HG03520 (cell line): ENCODE results near the gene NRIP1.
A peak's percentile ranks its signal among the peaks of the same experiment; 100 is the strongest.

Experiments used
- ATAC-seq: cut with Tn5 transposase; IDR thresholded peaks from one replicate; pipeline ENCODE4 v1.9.1; 2021; ENCODE audit warnings: mild to moderate bottlenecking, moderate library complexity; ENCODE audit not compliant: unreplicated experiment

NRIP1 gene

DNA sequence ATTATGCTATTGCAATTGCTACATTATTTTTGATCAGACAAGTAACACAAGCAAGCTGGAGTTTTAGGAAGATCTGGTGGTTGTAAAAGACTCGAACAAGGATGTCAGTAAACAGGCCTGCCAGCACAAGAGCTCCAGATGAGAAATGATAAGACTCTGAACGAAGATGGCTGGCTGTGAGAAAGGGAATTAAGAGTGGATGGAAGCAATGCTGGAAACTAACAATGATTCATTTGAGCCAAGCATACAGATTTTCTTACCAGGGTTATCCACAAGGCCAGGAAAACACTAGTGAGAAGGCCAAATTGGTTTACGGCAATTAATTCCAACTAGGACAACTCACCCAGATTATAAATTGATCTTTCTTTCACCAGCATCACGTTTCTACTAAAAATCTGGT is 54.2 kb downstream of the NRIP1 start:
- ATAC-seq = no peak

DNA sequence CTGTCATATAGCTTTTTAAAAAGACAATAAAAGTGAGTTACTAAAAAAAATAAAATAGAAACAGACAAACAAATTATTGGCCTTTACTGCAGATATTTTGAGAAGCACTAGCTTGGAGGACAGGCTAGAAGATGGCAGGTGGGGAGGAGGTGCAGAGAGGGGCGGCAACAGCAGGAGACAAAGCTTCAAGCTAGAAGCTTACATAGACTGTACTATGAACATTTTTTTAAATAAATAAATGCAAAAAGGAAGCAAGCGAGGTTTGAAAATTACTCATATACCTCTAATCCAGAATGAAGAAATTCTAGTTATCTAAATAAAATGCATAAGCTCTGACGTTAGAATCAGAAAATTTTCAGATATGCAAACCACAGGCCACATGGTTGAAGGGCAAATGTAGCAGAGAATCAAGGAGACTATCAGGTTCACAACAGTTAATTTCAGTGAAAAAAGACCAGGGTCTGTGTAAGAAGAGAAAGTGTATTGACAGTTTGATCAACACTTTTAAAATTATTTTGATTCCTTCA is 54.9 kb downstream of the NRIP1 start:
- ATAC-seq = no peak

- ATAC-seq = no peak
Observed at GRCh38 chr21:15007716-15008296, 57.0 kb downstream of the NRIP1 start.

GRCh38 chr21:15006594-15007230 is 58.1 kb downstream of the NRIP1 start:
- no peak for ATAC-seq

DNA sequence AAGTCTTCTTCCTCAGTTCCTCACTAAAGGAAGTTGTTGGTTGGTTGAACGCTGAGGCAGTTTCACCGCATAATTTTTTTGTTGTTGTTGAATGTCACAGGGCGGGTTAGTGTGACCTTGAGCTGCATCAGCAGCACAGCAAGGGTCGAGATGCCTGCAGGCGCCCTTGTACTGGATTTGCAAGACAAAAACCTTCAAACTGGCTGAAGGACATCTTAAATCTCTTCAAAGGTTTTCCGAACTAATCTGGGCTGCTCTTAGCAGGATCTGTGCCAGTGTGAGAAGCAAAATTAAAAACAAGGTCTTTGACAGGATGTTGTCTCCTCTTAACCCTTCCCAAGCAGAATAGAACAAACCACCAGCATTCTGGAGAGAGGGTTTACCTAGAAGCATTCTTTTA is 59.4 kb downstream of the NRIP1 start:
- ATAC-seq = no peak

DNA sequence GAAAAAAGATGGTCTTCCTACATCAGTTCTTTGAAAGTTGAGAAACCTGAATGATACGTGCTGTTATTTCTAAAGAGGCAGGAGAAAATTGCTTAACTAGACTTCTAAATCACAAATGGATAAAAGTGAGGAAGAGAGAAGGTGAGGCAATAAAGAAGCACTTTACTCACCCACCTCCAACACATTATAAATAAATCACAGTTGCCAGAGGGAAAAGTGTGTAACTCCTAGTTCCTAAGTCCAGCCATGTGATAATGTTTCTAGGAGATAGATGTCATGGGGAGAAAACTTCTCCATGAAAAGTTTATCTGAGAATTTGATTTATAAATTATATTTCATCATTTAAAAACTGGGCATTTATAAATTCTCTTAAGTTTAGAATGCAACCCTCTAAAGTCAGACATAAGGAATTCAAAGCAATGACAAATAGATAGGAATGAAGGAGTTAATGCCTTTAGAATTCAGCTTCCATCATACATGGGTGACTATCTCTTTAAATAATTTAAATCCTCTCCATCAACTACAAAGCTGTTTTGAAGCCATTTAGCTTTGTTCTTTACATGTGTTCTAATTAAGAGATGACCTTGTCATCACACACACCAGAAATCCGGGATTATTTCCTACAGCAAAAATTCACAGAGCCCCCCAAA is 60.0 kb downstream of the NRIP1 start:
- ATAC-seq = no peak

GRCh38 chr21:15003463-15004135 is 61.2 kb downstream of the NRIP1 start:
- ATAC-seq = no peak

DNA sequence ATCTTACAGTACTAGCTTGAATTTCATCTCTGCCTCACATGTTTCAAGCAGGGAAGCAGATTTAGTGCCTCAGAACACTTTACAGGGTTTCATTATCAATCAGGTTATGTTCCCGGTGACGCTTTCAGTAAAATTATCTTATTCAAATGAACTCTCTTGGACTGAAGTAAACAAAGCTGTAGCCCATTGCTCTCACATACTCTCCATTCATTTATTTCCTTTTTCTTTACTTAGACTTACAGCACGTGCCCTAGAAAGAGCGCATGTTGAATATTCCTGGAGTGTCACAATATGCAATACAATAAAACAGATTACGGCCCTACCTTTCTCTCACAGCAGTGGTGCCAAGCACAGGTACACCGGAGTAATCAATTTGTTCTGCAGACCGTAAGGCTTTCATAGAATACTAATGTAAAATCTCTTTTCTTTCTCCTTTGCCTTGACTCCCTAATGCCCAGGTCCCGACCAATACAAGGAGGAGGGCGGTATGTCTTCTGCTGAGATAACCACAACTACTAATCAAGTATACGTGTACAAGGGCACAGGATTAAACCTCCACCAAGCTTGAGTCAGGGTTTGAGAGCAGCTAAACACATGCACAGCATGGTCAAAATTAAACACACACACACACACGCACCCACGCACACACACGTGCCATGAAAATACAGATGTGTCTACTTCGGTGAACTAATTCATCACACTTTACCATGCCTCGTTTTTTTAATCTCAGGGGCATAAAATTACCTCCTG is 62.8 kb downstream of the NRIP1 start:
- peak; percentile 82 for ATAC-seq

DNA sequence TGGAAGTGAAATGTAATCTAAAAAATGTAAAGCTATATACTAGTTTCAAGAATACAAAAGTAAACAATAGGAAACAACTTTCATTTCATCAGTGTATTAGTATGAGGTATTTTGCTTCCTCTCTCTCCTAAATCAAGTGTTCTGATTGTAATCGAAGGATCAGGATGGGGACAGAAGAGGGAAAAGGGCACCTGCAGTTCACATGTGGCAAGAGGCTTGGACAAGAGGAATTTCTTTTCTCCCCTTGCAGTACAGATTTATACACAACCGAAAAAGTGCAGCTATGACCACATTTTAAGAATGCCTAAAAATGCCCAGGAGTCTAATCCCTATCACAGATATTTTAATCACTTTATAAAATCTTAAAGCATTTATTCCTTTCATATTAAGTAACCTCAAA is 63.7 kb downstream of the NRIP1 start:
- no peak for ATAC-seq

DNA sequence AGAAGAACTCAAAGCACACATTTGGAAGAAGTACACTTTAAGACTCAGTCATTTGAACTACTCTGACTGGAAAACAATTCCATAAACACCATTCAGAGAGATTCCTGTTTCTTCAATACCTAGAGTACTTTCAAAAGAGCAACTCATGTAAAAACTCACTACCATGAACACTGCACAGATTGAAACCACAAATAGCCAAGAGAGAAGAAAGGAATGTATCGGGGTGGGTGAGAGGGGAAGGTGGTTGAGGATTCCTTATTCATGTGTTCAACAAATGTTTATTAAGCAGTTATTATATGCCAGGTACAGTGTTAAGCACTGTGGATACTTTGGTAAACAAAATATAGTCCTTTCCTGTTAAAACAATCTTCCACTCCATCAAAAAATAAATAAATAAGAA is 64.7 kb downstream of the NRIP1 start:
- ATAC-seq = no peak

GRCh38 chr21:14998784-14999183 is 66.0 kb downstream of the NRIP1 start:
- no peak for ATAC-seq

DNA sequence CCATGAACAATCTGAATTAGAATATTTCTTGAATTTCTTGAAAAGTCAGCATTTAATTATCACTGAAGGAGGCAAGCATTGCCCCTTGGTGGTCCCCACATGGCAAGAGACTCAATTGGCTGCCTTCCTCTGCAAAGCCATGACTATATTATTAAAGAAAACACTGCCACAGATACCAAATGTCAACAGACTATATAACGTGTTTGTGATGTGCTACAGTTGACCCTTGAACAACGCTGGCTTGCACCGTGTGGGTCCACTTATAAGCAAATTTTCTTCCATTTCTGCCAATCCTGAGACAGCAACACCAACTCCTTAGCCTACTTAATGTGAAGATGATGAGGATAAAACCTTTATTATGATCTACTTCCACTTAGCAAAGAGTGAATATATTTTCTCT is 66.5 kb downstream of the NRIP1 start:
- ATAC-seq = no peak

DNA sequence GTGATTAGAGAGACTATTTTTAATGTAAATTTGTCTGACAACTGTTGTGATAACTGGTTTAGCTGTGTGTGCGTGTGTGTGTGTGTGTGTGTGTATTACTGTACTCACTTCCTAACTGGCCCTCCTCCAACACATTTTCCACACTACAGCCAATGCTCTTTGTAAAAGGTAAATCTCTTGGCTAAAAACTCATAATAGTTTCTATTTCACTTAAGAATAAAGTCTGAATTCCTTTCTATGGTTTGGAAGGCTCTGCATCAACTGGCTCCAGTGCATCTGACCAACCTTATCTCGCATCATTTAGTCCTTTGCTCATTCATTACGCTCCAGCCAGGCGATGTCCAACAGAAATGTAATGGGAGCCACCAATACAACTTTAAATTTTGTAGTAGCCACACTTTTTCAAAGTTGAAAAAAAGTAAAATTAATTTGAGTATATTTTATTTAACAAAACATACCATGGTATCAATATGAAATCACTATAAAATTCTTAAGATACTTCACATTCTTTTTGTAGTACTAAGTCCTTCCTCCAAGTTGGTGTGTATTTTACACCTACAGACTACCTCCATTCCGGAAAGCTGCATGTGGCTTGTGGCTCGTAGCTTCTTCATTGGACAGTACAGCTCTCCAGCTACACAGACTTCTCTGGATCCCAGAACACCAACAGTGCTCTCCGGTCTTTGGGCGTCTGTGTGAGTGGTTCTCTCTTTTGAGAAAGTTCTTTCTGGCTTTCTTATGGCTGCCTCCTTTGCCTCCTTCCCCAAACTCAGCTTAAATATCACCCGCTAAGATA is 68.9 kb downstream of the NRIP1 start:
- no peak for ATAC-seq

GRCh38 chr21:14995226-14995625 is 69.6 kb downstream of the NRIP1 start:
- no peak for ATAC-seq

DNA sequence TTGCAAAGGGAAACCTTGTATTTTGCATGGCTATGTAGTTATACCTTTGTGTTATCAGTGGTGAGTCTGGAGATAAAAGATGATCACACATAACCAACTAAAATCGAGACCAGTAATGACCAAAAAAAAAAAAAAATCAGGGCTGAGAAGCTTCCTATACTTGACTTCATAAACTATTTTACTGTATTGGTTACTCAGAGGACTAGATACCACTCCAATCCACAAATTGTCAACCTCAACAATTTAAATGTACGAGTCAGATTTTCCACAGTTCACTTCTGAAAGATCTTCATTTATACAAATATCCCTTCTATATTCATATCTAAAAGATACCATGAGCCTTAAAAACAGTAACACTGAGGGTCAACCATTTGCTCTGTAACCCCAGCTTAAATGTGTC is 71.7 kb downstream of the NRIP1 start:
- ATAC-seq = no peak

DNA sequence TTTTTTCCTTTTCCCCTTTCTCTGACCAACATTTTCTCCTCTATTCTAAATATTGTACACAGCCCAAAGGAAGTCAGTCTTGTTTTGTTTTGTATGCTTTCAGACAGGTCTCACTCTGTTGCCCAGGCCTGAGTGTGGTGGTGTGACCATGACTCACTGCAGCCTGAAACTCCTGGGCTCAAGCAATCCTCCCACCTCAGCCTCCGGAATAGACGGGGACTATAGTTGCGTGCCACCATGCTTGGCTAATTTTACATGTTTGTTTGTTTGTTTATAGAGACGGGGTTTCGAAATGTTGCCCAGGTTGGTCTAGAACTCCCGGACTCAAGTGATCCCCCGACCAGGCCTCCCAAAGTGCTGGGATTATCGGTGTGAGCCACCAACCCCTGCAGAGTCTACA is 72.8 kb downstream of the NRIP1 start:
- no peak for ATAC-seq

DNA sequence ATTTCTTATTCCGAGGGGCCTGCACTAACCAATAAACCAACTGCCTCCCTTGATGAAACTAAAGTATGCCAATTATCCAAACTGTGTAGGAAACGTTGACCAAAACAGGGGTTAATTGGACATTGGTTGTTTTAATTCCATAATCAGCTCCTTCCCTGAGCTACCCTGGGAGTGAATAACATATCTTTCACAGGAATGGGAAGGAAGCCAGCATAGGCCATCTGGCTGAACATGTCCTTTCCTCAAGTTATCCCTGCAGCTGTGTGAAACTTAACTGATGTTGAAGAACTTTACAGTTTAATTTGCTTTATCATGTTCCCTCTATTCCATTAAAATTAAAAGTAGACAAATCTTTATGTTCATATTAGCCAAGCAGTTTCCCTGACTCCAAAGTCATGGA is 75.4 kb downstream of the NRIP1 start:
- ATAC-seq = no peak

GRCh38 chr21:14988760-14989159 is 76.0 kb downstream of the NRIP1 start:
- ATAC-seq = no peak

- ATAC-seq = no peak
Observed at GRCh38 chr21:14987370-14988170, 77.2 kb downstream of the NRIP1 start.
